HEK293 (cell line): Measurements from ENCODE around the gene DDAH1.

ENCODE experiments used
- CTCF ChIA-PET: fragments of 350-600 bp; formaldehyde crosslinking; extraction: SDS; loops from one replicate; lab custom pipeline; 2021; ENCODE audit warnings: antibody characterized with exemption; lab: Yijun Ruan, JAX
- POLR2A ChIA-PET: fragments of 300-600 bp; formaldehyde crosslinking; extraction: SDS; loops from one replicate; lab custom pipeline; 2020; ENCODE audit warnings: antibody characterized with exemption, inconsistent platforms; lab: Yijun Ruan, JAX
- H3K27ac ChIP-seq: fragments of 200-500 bp; sonication (Bioruptor generic); 2 replicates; pipeline ENCODE4 v1.5.1; 2014; ENCODE audit warnings: low read depth, low read length, control low read depth, inconsistent platforms; ENCODE audit errors: extremely low read depth
- H3K36me3 ChIP-seq, 2 experiments: fragments of 200-500 bp in 1 of 2; sonication (Bioruptor generic) in 1 of 2; 1 replicate in 1 of 2; 2 replicates in 1 of 2; pipeline ENCODE4 v1.5.1; 2014 to 2017; ENCODE audit warnings: inconsistent platforms in 2 of 2, low read length in 2 of 2; ENCODE audit not compliant: control insufficient read depth in 2 of 2, insufficient read depth in 1 of 2
- H3K4me1 ChIP-seq: fragments of 200-500 bp; sonication (Bioruptor generic); 2 replicates; pipeline ENCODE4 v1.5.1; 2014; ENCODE audit warnings: mild to moderate bottlenecking, low read length, inconsistent platforms; ENCODE audit not compliant: control insufficient read depth, insufficient read depth
- H3K4me3 ChIP-seq: 2 replicates; pipeline ENCODE4 v1.5.1; 2011; ENCODE audit warnings: low read depth, mild to moderate bottlenecking, control low read depth, low read length, moderate library complexity
- H3K9me3 ChIP-seq: fragments of 200-500 bp; sonication (Bioruptor generic); 2 replicates; pipeline ENCODE4 v1.5.1; 2014; ENCODE audit warnings: low read depth, low read length, inconsistent platforms; ENCODE audit not compliant: control insufficient read depth, insufficient read depth
- HOXC10 ChIP-seq: sonication (generic); formaldehyde crosslinking; IDR thresholded peaks from 2 replicates; pipeline ENCODE4 v1.8.1; 2023; ENCODE audit warnings: mild to moderate bottlenecking, missing genetic modification reagents
- RBAK ChIP-seq: fragments of 450-650 bp; formaldehyde crosslinking; IDR thresholded peaks from 2 replicates; pipeline ENCODE4 v1.5.1; 2016; ENCODE audit warnings: missing biosample characterization, missing genetic modification characterization
- SCRT1 ChIP-seq: fragments of 450-650 bp; formaldehyde crosslinking; IDR thresholded peaks from 2 replicates; pipeline ENCODE4 v1.5.1; 2016; ENCODE audit warnings: missing biosample characterization, missing genetic modification characterization, borderline replicate concordance
- SCRT2 ChIP-seq: fragments of 450-650 bp; formaldehyde crosslinking; IDR thresholded peaks from 2 replicates; pipeline ENCODE4 v1.5.1; 2016; ENCODE audit warnings: missing biosample characterization, missing genetic modification characterization
- TCF7L2 ChIP-seq: IDR thresholded peaks from 2 replicates; pipeline ENCODE4 v1.6.1; 2011; ENCODE audit warnings: low read depth, mild to moderate bottlenecking, inconsistent platforms, low read length, moderate library complexity, borderline replicate concordance
- ZBTB1 ChIP-seq: fragments of 450-650 bp; formaldehyde crosslinking; IDR thresholded peaks from 2 replicates; pipeline ENCODE4 v1.5.1; 2016; ENCODE audit warnings: missing biosample characterization, missing genetic modification characterization
- ZBTB20 ChIP-seq: fragments of 450-650 bp; formaldehyde crosslinking; IDR thresholded peaks from 2 replicates; pipeline ENCODE4 v1.5.1; 2016; ENCODE audit warnings: missing biosample characterization, missing genetic modification characterization
- ZNF121 ChIP-seq: fragments of 450-650 bp; formaldehyde crosslinking; IDR thresholded peaks from 2 replicates; pipeline ENCODE4 v1.5.1; 2016; ENCODE audit warnings: missing biosample characterization, missing genetic modification characterization
- ZNF184 ChIP-seq: fragments of 450-650 bp; IDR thresholded peaks from 2 replicates; pipeline ENCODE4 v1.5.1; 2018; ENCODE audit warnings: missing biosample characterization, mild to moderate bottlenecking, missing genetic modification characterization
- ZNF23 ChIP-seq: fragments of 450-650 bp; formaldehyde crosslinking; IDR thresholded peaks from 2 replicates; pipeline ENCODE4 v1.5.1; 2016; ENCODE audit warnings: missing biosample characterization, missing genetic modification characterization, borderline replicate concordance
- ZNF341 ChIP-seq: fragments of 450-650 bp; formaldehyde crosslinking; IDR thresholded peaks from 2 replicates; pipeline ENCODE4; 2016; ENCODE audit warnings: low read depth, missing biosample characterization, missing genetic modification characterization
- ZNF394 ChIP-seq: fragments of 450-650 bp; formaldehyde crosslinking; IDR thresholded peaks from 2 replicates; pipeline ENCODE4 v1.5.1; 2016; ENCODE audit warnings: missing biosample characterization, missing genetic modification characterization, mild to moderate bottlenecking, moderate library complexity, borderline replicate concordance
- ZNF530 ChIP-seq: fragments of 450-650 bp; formaldehyde crosslinking; IDR thresholded peaks from 2 replicates; pipeline ENCODE4 v1.5.1; 2016; ENCODE audit warnings: low read depth, missing biosample characterization, missing genetic modification characterization
- ZNF560 ChIP-seq: fragments of 450-650 bp; formaldehyde crosslinking; IDR thresholded peaks from 2 replicates; pipeline ENCODE4 v1.5.1; 2017; ENCODE audit warnings: missing biosample characterization, missing genetic modification characterization, borderline replicate concordance
- ZNF585B ChIP-seq: fragments of 450-650 bp; formaldehyde crosslinking; IDR thresholded peaks from 2 replicates; pipeline ENCODE4 v1.5.1; 2016; ENCODE audit warnings: missing biosample characterization, missing genetic modification characterization
- ZNF610 ChIP-seq: fragments of 450-650 bp; formaldehyde crosslinking; IDR thresholded peaks from 2 replicates; pipeline ENCODE4 v1.5.1; 2016; ENCODE audit warnings: missing biosample characterization, missing genetic modification characterization, borderline replicate concordance
- ZNF621 ChIP-seq: fragments of 450-650 bp; formaldehyde crosslinking; IDR thresholded peaks from 2 replicates; pipeline ENCODE4 v1.5.1; 2017; ENCODE audit warnings: missing biosample characterization, missing genetic modification characterization
- ZNF670 ChIP-seq: fragments of 450-650 bp; formaldehyde crosslinking; IDR thresholded peaks from 2 replicates; pipeline ENCODE4 v1.5.1; 2016; ENCODE audit warnings: missing biosample characterization, missing genetic modification characterization, low read depth
- ZNF776 ChIP-seq: fragments of 450-650 bp; formaldehyde crosslinking; IDR thresholded peaks from 2 replicates; pipeline ENCODE4 v1.5.0; 2017; ENCODE audit warnings: missing biosample characterization, missing genetic modification characterization, borderline replicate concordance
- ZNF830 ChIP-seq: fragments of 450-650 bp; IDR thresholded peaks from 2 replicates; pipeline ENCODE4 v1.5.0; 2018; ENCODE audit warnings: missing biosample characterization, missing genetic modification characterization, low read depth, mild to moderate bottlenecking, moderate library complexity
- ZXDB ChIP-seq: fragments of 450-650 bp; formaldehyde crosslinking; IDR thresholded peaks from 2 replicates; pipeline ENCODE4 v1.5.1; 2016; ENCODE audit warnings: missing biosample characterization, missing genetic modification characterization
- TF ChIP-seq, protein P1 (sequence below): fragments of 450-650 bp; formaldehyde crosslinking; IDR thresholded peaks from 2 replicates; pipeline ENCODE4 v1.5.0; 2017; ENCODE audit warnings: missing biosample characterization, missing genetic modification characterization, borderline replicate concordance
- TF ChIP-seq, protein P2 (sequence below): fragments of 450-650 bp; formaldehyde crosslinking; IDR thresholded peaks from 2 replicates; pipeline ENCODE4 v1.5.1; 2016; ENCODE audit warnings: missing biosample characterization, missing genetic modification characterization
- TF ChIP-seq, protein P3 (sequence below): fragments of 450-650 bp; formaldehyde crosslinking; IDR thresholded peaks from 2 replicates; pipeline ENCODE4 v1.5.1; 2016; ENCODE audit warnings: missing biosample characterization, missing genetic modification characterization
- TF ChIP-seq, protein P4 (sequence below): fragments of 450-650 bp; formaldehyde crosslinking; IDR thresholded peaks from 2 replicates; pipeline ENCODE4 v1.5.1; 2016; ENCODE audit warnings: missing biosample characterization, missing genetic modification characterization, low read depth
- TF ChIP-seq, protein P5 (sequence below): fragments of 450-650 bp; formaldehyde crosslinking; IDR thresholded peaks from 2 replicates; pipeline ENCODE4 v1.5.1; 2016; ENCODE audit warnings: missing biosample characterization, missing genetic modification characterization

DDAH1 gene

DNA sequence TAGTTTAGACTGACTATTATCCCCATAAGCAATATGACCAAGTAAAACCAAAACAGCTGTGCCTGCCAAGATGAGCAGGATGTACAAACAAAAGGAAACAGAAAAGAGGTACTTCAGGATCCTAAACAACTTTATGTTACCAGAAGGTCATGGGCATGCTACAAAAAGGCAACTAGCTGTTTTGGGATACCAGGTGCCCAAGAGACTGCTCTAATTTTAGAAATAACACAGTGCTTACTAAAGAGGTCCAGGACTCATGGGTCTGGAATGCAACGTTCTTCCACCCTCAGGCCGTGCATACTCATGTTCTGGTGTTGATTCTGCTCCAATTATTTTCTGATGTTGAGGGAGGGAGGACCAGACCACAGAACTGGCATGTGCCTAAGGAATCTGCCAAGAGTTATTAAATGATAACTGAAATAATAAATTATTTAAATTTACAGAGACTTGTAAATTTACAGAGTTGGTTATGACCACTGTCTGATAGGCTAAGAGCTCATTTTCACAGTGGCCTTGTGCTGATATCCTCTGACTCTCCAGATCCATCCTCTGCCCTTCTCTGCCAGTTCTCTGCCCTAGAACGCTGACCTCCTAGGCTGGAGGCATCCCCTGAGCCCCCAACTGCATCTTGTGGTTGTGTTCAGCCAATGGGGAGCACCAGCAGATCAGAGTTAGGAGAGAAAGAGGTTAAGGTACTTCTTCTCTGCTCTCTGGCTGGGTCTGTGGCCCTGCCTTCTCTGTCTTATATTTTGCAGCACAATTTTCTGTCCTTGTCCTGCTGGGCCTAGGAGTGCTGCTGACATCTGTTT is 150.9 kb downstream of the DDAH1 start (continued):
- TF ChIP-seq ZBTB20 (tag by site-specific recombination) (no peak), HOXC10 (CRISPR knock-in tag) (no peak), ZNF23 (tag by site-specific recombination) (no peak), ZNF560 (tag by site-specific recombination) (no peak), ZNF621 (tag by site-specific recombination) (no peak), TCF7L2 (no peak), ZNF121 (tag by site-specific recombination) (no peak)
- TF ChIP-seq, protein P1, sequence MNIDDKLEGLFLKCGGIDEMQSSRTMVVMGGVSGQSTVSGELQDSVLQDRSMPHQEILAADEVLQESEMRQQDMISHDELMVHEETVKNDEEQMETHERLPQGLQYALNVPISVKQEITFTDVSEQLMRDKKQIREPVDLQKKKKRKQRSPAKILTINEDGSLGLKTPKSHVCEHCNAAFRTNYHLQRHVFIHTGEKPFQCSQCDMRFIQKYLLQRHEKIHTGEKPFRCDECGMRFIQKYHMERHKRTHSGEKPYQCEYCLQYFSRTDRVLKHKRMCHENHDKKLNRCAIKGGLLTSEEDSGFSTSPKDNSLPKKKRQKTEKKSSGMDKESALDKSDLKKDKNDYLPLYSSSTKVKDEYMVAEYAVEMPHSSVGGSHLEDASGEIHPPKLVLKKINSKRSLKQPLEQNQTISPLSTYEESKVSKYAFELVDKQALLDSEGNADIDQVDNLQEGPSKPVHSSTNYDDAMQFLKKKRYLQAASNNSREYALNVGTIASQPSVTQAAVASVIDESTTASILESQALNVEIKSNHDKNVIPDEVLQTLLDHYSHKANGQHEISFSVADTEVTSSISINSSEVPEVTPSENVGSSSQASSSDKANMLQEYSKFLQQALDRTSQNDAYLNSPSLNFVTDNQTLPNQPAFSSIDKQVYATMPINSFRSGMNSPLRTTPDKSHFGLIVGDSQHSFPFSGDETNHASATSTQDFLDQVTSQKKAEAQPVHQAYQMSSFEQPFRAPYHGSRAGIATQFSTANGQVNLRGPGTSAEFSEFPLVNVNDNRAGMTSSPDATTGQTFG (tag by site-specific recombination): no peak

DNA sequence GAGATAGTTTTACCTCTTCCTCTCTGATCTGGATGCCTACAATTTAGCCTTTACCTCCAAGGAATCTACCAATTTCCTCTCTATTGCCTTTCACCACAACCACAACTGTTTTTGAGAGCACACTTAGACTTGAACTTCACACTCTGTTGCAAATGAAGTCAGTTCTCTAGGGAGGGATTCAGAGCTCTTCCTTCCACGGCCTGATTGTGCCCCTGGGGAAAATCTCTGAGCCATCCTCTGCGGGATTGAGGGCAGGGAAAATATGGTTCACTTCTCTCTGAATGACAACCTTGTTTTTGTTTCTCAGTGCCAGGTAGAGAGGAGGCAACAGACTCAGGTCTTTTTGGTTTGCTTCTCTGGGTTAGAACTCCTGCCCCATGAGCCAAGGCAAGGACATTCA is 153.1 kb downstream of the DDAH1 start:
- H3K36me3 ChIP-seq: no peaks in the 10 kb centered on the region
- no peak overlapping the region for H3K4me3 ChIP-seq
- POLR2A ChIA-PET: no interaction called here
- TF ChIP-seq ZNF530 (tag by site-specific recombination): no peak
- TF ChIP-seq ZNF394 (tag by site-specific recombination): no peak
- no peak for TF ChIP-seq ZXDB
- TF ChIP-seq SCRT1 (tag by site-specific recombination): no peak
- no peak for TF ChIP-seq ZNF341 (tag by site-specific recombination)
- TF ChIP-seq RBAK (tag by site-specific recombination): no peak
- TF ChIP-seq, protein P2, sequence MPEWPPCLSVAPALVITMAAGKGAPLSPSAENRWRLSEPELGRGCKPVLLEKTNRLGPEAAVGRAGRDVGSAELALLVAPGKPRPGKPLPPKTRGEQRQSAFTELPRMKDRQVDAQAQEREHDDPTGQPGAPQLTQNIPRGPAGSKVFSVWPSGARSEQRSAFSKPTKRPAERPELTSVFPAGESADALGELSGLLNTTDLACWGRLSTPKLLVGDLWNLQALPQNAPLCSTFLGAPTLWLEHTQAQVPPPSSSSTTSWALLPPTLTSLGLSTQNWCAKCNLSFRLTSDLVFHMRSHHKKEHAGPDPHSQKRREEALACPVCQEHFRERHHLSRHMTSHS (tag by site-specific recombination): no peak
- TF ChIP-seq ZNF610 (tag by site-specific recombination): no peak
- TF ChIP-seq ZNF776 (tag by site-specific recombination): no peak
- TF ChIP-seq, protein P3, sequence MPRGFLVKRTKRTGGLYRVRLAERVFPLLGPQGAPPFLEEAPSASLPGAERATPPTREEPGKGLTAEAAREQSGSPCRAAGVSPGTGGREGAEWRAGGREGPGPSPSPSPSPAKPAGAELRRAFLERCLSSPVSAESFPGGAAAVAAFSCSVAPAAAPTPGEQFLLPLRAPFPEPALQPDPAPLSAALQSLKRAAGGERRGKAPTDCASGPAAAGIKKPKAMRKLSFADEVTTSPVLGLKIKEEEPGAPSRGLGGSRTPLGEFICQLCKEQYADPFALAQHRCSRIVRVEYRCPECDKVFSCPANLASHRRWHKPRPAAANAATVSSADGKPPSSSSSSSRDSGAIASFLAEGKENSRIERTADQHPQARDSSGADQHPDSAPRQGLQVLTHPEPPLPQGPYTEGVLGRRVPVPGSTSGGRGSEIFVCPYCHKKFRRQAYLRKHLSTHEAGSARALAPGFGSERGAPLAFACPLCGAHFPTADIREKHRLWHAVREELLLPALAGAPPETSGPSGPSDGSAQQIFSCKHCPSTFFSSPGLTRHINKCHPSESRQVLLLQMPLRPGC (tag by site-specific recombination): no peak
- no peak for TF ChIP-seq ZNF830 (tag by site-specific recombination)
- TF ChIP-seq ZBTB1 (tag by site-specific recombination): no peak
- TF ChIP-seq, protein P4, sequence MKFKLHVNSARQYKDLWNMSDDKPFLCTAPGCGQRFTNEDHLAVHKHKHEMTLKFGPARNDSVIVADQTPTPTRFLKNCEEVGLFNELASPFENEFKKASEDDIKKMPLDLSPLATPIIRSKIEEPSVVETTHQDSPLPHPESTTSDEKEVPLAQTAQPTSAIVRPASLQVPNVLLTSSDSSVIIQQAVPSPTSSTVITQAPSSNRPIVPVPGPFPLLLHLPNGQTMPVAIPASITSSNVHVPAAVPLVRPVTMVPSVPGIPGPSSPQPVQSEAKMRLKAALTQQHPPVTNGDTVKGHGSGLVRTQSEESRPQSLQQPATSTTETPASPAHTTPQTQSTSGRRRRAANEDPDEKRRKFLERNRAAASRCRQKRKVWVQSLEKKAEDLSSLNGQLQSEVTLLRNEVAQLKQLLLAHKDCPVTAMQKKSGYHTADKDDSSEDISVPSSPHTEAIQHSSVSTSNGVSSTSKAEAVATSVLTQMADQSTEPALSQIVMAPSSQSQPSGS: no peak
- TF ChIP-seq, protein P5, sequence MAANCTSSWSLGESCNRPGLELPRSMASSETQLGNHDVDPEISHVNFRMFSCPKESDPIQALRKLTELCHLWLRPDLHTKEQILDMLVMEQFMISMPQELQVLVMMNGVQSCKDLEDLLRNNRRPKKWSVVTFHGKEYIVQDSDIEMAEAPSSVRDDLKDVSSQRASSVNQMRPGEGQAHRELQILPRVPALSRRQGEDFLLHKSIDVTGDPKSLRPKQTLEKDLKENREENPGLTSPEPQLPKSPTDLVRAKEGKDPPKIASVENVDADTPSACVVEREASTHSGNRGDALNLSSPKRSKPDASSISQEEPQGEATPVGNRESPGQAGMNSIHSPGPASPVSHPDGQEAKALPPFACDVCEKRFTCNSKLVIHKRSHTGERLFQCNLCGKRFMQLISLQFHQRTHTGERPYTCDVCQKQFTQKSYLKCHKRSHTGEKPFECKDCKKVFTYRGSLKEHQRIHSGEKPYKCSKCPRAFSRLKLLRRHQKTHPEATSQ (tag by site-specific recombination): no peak
- TF ChIP-seq ZNF121 (tag by site-specific recombination): no peak
- no peak for TF ChIP-seq ZNF670
- no peak for TF ChIP-seq ZNF585B (tag by site-specific recombination)
- TF ChIP-seq ZNF184: no peak
- TF ChIP-seq SCRT2 (tag by site-specific recombination): no peak
- H3K9me3 ChIP-seq: no peaks in the 10 kb centered on the region
- CTCF ChIA-PET: interaction anchor here (0.6 to 2.0 kb wide), 2 partner anchors 36 to 381 kb away, joined by 3 to 7 read pairs; no protein-coding TSS in a partner anchor
- H3K4me1 ChIP-seq: peaks cover 11% of the 10 kb centered on the region; the same call in 1 of the 2 replicates
- H3K27ac ChIP-seq: no peak overlapping the region
